HFFc6 (cell line): Measurements from ENCODE around the gene ZMIZ2. TPM values are rescaled to one million over a fixed set of nuclear protein-coding genes. Genes with fewer than 3 reads are reported as not detected.
"Not testable (repeated sequence)": the region's sequence is repeated elsewhere in the genome, so short reads cannot be mapped to it uniquely, and the experiment has no call there.

ENCODE experiments used
- DNase-seq: peaks from one replicate; pipeline ENCODE4 v3.0.0-alpha.2; 2018
- H3K27ac Mint-ChIP-seq: 2 replicates; pipeline ENCODE4 v1.8.0; 2020; ENCODE audit warnings: mild to moderate bottlenecking, mixed read lengths
- H3K27me3 Mint-ChIP-seq: 2 replicates; pipeline ENCODE4 v1.8.0; 2021; ENCODE audit warnings: mild to moderate bottlenecking, moderate library complexity, mixed read lengths; ENCODE audit not compliant: insufficient read depth
- H3K36me3 Mint-ChIP-seq: 2 replicates; pipeline ENCODE4 v1.8.0; 2021; ENCODE audit warnings: low read depth, mixed read lengths
- H3K4me1 Mint-ChIP-seq: 2 replicates; pipeline ENCODE4 v1.8.0; 2020; ENCODE audit warnings: low read depth, mixed read lengths
- H3K4me3 Mint-ChIP-seq: 2 replicates; pipeline ENCODE4 v1.8.0; 2020; ENCODE audit warnings: mild to moderate bottlenecking, moderate library complexity, mixed read lengths
- H3K9me3 Mint-ChIP-seq: 2 replicates; pipeline ENCODE4 v1.8.0; 2020; ENCODE audit warnings: mild to moderate bottlenecking, mixed read lengths
- long read RNA-seq: library from polyadenylated mRNA; unstranded; transcript quantifications from one replicate; pipeline ENCODE4 v2.0.0, GENCODE V29; 2019
- total RNA-seq, 6 experiments: library from RNA; stranded (reverse); fragmentation: NEBNext Ultra II Directional; extraction: Animal tissue kit (Norgen Biotek cat#: 25700); gene quantifications; 2 replicates in 1 of 6; 3 replicates in 5 of 6; pipeline ENCODE4 v1.2.3, GENCODE V29; 2021
- TF ChIP-seq, protein P1 (sequence below): fragments of 200-600 bp; sonication (generic); IDR thresholded peaks from 2 replicates; pipeline ENCODE4 v1.5.0; 2021; ENCODE audit warnings: antibody characterized with exemption, mild to moderate bottlenecking

ZMIZ2 gene, protein sequence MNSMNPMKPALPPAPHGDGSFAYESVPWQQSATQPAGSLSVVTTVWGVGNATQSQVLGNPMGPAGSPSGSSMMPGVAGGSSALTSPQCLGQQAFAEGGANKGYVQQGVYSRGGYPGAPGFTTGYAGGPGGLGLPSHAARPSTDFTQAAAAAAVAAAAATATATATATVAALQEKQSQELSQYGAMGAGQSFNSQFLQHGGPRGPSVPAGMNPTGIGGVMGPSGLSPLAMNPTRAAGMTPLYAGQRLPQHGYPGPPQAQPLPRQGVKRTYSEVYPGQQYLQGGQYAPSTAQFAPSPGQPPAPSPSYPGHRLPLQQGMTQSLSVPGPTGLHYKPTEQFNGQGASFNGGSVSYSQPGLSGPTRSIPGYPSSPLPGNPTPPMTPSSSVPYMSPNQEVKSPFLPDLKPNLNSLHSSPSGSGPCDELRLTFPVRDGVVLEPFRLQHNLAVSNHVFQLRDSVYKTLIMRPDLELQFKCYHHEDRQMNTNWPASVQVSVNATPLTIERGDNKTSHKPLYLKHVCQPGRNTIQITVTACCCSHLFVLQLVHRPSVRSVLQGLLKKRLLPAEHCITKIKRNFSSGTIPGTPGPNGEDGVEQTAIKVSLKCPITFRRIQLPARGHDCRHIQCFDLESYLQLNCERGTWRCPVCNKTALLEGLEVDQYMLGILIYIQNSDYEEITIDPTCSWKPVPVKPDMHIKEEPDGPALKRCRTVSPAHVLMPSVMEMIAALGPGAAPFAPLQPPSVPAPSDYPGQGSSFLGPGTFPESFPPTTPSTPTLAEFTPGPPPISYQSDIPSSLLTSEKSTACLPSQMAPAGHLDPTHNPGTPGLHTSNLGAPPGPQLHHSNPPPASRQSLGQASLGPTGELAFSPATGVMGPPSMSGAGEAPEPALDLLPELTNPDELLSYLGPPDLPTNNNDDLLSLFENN
- total RNA-seq, result 10 to 100 TPM; 33.2 to 42.4 (median 36.6) TPM
- long read RNA-seq, partial matches to known transcripts, result 0 of 3 reads
- long read RNA-seq, other reads (novel, unspliced or antisense), result 3 of 3 reads

DNA sequence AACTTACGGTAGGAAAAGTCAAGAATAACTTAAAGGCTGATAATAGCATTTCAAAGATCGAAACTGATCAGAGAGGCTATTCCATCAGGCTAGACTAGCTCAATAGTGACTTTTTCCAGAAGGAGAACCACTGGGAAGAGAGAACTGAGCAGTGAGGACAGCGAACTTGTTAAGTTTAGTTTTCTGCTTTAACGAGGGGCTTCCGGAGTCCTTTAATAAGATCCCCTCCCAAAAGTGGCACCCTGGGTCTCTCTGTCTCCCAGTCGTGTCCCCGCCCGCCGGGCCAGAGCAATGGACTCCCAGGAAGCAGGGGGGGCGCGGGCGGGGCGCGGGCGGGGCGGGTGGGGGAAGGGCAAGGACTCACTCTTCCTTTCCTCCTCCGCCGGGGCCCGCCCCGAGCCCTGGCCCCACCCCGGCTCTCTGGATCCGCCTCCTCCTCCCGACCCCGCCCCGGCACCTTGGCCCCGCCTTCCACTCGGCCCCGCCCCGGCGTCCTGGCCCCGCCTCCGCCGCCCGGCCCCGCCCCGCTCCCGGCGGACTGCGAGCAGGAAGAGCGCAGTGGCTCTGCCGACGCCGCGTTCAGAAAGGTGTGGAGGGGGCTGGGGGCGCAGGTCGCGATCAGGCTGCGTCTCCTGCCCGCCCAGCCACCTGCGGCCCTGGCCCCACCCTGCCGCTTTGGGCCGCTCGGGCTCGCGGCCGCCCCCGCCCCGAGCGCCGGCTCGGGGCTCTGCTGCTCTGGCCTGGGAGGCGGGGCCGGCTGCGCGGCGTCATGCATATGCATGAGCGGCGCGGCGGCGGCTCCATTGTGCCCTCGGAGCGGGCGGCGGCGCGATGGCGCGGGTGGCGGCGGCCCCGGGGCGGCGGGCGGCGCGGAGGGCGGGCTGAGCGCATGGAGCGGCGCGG, at the start of gene ZMIZ2:
Gene ZMIZ2 (plus strand): TSS at position 803 of the 903 bp plus-strand sequence. CDS start 7,403 bp downstream, outside the sequence.
- H3K4me3 Mint-ChIP-seq, result peak within 1 kb of the TSS; percentile 89
- H3K9me3 Mint-ChIP-seq, result no peaks in the 10 kb centered on the region
- H3K27ac Mint-ChIP-seq, result peak within 1 kb of the TSS; percentile 84
- H3K27me3 Mint-ChIP-seq, result no peaks in the 10 kb centered on the region
- TF ChIP-seq, protein P1, sequence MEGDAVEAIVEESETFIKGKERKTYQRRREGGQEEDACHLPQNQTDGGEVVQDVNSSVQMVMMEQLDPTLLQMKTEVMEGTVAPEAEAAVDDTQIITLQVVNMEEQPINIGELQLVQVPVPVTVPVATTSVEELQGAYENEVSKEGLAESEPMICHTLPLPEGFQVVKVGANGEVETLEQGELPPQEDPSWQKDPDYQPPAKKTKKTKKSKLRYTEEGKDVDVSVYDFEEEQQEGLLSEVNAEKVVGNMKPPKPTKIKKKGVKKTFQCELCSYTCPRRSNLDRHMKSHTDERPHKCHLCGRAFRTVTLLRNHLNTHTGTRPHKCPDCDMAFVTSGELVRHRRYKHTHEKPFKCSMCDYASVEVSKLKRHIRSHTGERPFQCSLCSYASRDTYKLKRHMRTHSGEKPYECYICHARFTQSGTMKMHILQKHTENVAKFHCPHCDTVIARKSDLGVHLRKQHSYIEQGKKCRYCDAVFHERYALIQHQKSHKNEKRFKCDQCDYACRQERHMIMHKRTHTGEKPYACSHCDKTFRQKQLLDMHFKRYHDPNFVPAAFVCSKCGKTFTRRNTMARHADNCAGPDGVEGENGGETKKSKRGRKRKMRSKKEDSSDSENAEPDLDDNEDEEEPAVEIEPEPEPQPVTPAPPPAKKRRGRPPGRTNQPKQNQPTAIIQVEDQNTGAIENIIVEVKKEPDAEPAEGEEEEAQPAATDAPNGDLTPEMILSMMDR, result no peak
- peak; percentile 81 for DNase-seq
- peaks cover 39% of the 10 kb centered on the region for H3K4me1 Mint-ChIP-seq
- H3K36me3 Mint-ChIP-seq, result peaks cover 7% of the 10 kb centered on the region

DNA sequence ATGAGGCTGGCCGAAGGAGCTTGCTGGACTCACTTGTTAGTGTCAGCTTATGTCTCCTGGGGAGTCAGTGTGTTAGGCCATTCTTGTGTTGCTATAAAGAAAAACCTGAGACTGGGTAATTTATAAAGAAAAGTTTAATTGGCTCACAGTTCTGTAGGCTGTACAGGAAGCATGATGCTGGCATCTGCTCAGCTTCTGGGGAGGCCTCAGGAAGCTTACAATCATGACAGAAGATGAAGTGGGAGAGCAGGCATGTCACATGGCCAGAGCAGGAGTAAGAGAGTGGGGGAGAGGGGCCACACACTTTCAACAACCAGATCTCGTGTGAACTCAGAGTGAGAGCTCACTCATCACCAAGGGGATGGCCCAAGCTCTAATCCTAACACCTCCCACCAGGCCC, 49.0 kb upstream of the ZMIZ2 start:
- H3K4me1 Mint-ChIP-seq, DNase-seq, H3K27me3 Mint-ChIP-seq, H3K9me3 Mint-ChIP-seq, H3K4me3 Mint-ChIP-seq, H3K27ac Mint-ChIP-seq: not testable (repeated sequence)
- H3K36me3 Mint-ChIP-seq, result peaks cover 35% of the 10 kb centered on the region

DNA sequence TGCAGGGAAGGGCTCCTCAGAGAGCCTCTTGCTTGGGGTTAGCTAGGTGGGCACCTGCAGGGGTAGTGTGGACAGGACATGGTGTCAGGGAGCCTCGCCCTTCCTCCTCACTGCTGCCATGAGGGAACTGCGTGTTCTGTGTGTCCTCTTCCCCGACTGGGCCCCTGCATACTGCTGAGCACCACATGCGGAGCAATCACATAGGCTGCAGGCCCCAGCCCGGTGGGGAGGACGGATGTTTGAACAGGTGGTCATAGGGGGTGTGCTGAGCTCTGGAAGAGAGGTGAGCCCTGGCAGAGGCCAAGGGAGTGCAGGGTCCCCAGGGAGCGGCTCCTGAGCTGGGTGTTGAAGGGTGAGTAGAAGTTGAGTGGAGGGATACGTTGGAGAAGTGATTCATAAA, 48.3 kb upstream of the ZMIZ2 start:
- TF ChIP-seq, protein P1, result no peak
- Mint-ChIP-seq H3K27ac (no peak overlapping the region), H3K4me3 (no peak overlapping the region)

DNA sequence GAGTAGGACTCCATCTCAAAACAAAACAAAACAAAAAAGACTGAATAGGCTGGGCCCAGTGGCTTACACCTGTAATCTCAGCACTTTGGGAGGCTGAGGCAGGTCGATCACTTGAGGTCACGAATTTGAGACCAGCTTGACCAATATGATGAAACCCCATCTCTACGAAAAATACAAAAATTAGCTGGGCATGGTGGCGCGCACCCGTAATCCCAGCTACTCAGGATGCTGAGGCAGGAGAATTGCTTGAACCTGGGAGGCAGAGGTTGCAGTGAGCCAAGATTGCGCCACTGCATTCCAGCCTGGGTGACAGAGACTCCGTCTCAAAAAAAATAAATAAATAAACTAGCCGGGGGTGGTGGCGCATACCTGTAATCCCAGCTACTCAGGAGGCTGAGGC, 45.3 kb upstream of the ZMIZ2 start:
- not testable (repeated sequence) for H3K4me1 Mint-ChIP-seq, H3K27me3 Mint-ChIP-seq, DNase-seq, H3K9me3 Mint-ChIP-seq, H3K27ac Mint-ChIP-seq, H3K4me3 Mint-ChIP-seq
- H3K36me3 Mint-ChIP-seq, result peaks cover 38% of the 10 kb centered on the region

More for the DNA sequence above, 48.3 kb upstream of the ZMIZ2 start:
- H3K9me3 Mint-ChIP-seq, result peaks cover 3% of the 10 kb centered on the region; the same call in 1 of the 2 replicates
- no peak for DNase-seq
- H3K4me1 Mint-ChIP-seq, result no peaks in the 10 kb centered on the region
- H3K27me3 Mint-ChIP-seq, result no peaks in the 10 kb centered on the region; the same call in 1 of the 2 replicates
- peaks cover 35% of the 10 kb centered on the region for H3K36me3 Mint-ChIP-seq

DNA sequence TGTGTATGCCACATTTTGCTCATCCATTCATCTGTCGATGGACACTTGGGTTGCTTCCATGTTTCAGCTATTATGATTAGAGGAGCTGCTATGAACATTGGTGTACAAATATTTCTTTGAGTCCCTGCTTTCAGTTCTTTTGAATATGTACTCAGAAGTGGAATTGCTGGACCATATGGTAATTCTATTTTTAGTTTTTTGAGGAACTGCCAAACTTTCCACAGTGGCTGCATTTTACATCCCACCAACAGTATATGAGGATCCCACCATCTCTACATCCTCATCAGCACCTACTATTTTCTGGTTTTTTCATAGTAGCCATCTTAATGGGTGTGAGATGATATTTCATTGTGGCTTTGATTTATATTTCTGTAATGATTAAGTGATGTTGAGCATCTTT, 44.7 kb upstream of the ZMIZ2 start:
- Mint-ChIP-seq H3K27ac (no peak overlapping the region), H3K4me3 (no peak overlapping the region), H3K36me3 (peaks cover 38% of the 10 kb centered on the region), H3K27me3 (no peaks in the 10 kb centered on the region; the same call in 1 of the 2 replicates), H3K4me1 (no peaks in the 10 kb centered on the region), H3K9me3 (peaks cover 3% of the 10 kb centered on the region; the same call in 1 of the 2 replicates)
- TF ChIP-seq, protein P1, result no peak
- DNase-seq, result no peak
